HG03521 (cell line): ENCODE data around the gene LGR5.
A peak's percentile ranks its signal among the peaks of the same experiment; 100 is the strongest.

ENCODE experiments used
- ATAC-seq: cut with Tn5 transposase; IDR thresholded peaks from one replicate; pipeline ENCODE4 v1.9.1; 2021; ENCODE audit warnings: mild to moderate bottlenecking, moderate library complexity; ENCODE audit not compliant: unreplicated experiment

The LGR5 gene

DNA sequence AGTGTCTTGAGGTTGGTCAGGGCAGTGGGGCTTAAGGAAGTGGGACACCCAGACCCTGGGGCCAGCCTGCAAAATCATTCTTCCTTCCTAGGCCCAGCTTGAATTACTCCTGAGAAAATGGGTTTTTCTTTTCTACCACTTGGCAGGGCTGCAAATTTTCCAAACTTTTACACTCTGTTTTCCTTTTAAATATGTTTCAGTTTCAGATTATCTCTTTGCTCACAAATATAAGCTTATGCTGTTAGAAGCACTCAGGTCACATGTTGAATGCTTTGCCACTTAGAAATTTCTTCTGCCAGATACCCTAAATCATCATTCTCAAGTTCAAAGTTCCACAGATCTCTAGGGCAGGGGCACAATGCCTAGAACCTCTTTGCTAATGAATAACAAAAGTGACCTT is 2.9 kb upstream of the LGR5 start:
- ATAC-seq: no peak

DNA sequence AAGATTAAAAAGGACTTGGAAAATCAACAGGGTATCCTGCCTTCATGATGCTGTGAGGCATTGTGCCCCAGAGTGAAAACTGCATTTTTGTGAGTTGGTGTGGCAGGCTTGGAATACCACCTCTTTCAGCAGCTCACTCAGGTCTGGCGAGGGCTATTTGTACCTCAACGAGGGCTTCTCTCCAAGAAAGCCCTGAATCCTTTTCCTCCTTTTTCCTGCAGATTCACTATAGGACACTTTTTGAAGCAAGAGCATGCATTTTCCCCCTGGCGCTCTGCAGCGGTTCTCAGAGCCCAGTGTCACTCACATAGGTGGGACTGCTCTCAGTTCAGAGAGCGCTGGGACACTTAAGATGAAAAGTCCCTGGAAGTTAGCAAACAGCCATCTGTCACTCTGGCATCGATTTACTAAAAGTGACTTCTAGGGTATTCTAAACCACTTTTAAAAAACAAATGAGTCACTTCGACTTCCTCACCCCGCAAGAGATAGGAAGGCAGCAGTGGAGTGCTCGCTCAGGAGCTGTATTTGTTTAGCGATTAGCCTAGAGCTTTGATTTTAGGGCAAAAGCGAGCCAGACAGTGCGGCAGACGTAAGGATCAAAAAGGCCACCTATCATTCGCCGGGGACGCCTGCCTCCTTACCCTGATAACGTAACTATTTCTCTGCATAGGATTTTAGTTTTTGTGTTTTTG is 782 bp upstream of the LGR5 start:
- no peak for ATAC-seq

DNA sequence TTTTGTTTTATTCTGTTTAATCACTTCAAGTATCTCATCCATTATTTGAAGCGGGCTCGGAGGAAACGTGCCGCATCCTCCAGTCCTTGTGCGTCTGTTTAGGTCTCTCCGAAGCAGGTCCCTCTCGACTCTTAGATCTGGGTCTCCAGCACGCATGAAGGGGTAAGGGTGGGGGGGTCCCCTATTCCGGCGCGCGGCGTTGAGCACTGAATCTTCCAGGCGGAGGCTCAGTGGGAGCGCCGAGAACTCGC is 311 bp upstream of the LGR5 start:
- peak; percentile 12 for ATAC-seq

DNA sequence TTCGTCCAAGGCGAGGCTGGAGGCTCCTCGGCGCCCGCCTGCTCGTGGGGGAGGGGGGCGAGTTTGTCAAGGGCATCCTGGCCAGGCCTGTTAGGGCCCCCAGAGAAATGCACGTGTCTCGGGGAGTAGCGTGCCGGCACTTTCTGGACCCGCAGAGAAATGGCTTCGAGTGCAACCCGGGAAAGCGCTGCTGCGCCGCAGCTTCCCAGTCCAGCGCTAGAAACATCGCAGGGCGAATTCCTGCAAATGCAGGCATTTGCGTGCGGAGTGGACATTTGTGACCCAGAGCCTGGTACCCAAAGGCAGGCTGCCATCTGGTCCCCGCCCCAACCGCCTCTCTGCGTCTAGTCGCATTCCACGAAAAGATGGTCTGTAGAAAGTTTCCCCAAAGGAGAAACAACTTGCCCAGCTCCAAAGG is 756 bp downstream of the LGR5 start:
- ATAC-seq: no peak

DNA sequence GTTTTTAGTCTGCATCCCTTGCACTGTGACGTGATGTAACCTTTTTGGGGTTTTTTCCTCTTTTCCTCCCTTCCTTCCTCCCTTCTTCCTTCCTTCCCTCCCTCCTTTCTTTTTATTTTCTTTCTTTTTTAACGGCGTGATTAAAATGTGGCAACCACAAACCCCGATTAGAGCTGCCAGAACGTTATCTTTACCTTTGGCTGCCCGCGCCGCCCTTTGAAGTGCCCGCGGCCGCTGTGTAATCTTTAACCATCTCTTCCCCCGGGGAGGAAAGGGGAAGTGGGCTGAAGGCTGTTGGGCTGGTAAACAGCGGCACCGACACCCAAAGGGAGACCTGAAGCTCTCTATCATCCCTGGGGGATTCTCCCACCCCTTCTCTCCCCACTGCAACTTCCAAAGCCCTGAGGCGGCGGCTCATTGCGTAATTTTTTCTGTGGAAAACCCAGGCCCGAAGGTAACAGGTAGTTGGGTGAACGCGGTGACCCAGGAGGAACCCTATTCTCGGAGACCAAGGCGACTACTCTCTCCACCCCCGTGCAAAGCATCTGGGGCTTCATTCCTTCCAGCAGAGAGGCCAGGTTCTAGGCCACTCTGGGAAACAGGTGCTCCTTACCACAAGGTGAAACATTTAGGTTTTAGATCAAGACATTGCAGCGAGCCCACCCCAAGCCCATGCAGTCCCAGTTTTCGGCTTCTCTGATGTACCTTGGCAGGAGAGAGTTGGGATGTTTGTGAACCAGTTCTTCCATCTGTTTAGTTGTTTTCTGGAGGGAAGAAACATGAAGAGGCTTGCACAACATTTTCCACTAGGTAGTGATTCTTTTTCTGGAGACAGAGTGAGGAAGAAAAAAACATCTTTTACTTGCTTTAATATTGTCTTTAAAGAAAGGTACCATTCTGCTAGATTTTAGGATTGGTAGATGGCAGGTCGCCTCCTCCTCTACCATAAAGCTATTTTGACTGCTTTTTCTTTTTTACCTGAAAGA is 1.5 kb downstream of the LGR5 start:
- no peak for ATAC-seq

DNA sequence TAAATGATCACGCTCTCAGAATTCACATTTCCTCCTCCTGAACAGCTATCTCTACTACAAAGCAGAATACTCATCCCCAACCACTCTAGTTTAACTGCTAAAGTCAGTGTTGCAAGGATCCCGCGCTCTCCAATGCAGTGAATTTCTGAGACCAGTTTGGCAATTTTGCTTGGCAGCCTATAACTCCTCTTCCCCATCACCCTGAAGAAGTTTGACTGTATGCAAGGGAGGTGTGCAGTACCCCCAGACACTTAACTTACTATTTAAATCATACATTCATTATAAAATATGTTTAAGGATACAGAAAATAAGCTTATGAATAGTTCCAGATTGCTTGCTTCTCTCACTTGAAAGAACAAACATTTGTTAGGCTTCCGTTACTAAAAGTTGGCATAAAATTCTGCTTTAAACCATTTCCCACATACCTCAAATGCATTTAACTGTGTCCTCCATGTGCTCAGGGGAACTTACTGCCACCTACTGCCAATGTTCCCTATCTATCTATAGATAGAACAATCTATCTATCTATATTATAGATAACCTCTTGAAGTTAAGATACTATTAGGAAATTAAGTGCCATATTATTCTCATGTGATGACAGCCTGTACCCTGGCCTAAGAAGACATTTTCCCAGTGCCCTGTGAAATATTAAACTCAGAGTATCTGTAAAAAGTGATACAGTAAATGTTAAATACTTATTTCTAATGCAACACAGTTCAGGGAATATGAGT is 2.4 kb downstream of the LGR5 start:
- ATAC-seq: no peak

DNA sequence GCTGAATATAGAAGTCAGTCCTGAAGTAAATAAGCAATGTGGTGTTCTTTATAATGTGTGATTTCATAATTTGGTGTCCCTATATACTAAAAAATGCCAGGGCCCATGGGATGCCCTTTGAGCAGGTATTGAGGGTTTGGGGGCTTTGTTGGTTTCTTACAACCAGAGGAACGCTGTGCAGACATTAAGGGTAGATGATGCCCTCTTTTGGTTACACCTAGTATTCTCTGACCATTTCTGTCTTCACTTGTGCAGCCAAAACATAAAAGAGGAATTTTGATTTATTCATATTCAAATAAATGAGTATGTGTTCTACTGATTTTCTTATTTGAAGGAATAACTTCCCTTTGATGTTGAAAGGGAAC is 3.0 kb downstream of the LGR5 start:
- ATAC-seq: no peak

DNA sequence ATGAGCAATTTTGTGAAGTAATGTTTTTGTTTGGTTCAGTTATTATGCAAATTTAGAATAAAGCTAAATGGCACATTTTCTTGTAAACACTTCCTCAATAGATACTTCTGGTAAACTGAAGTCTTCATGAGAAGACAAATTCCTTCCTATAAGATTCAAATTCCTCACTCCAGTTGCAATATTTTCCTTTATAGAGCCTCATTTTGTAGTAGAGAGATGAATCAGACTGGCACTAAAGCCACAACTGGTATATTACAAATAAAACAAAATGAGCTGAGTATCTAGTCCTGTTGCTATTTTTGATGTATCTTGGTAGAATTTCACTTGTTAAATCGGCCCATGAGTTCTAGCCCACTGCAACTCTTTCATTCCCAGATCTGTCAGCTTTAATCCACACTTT is 5.5 kb downstream of the LGR5 start:
- ATAC-seq: no peak

DNA sequence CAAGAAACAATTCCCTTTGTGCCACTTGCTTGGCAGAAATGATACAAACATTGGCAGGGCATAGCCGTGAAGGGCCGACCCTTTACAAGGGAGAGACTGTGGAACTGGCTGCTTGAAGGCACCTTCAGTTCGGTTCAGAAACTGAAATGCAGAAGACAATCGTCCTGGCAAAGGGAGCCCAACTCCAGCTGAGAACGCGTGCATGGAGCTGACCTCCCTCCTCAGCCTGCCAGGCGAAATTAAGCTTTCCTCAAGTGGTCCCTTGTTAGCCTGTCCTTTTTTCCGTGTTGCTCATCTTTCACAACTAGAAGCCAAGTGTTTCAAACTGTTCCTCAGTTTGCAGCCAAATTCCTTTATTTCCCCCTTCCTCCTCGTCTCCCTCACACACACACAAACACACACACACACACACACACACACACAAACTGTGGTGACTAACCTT is 8.1 kb downstream of the LGR5 start:
- ATAC-seq: no peak

DNA sequence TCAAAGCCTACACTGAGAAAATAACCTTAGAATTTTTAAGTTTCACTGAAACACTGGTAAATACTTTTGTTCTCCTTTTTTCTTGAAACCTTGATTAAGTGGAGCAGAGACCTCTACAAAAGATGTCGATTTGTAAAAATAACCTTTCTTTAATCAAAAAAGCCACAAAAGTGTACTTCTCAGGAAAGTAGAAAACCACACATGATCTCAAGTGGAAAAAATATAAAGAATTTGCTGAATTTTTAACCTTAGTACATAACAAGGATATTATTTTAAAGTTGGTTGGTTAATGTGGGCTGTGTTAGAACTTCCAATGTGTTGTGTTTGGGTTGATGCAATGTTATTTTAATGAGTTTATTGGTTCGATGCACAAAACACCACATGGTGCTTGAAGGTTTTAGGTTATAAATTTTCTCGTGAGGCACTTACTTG is 8.6 kb downstream of the LGR5 start:
- ATAC-seq: no peak

DNA sequence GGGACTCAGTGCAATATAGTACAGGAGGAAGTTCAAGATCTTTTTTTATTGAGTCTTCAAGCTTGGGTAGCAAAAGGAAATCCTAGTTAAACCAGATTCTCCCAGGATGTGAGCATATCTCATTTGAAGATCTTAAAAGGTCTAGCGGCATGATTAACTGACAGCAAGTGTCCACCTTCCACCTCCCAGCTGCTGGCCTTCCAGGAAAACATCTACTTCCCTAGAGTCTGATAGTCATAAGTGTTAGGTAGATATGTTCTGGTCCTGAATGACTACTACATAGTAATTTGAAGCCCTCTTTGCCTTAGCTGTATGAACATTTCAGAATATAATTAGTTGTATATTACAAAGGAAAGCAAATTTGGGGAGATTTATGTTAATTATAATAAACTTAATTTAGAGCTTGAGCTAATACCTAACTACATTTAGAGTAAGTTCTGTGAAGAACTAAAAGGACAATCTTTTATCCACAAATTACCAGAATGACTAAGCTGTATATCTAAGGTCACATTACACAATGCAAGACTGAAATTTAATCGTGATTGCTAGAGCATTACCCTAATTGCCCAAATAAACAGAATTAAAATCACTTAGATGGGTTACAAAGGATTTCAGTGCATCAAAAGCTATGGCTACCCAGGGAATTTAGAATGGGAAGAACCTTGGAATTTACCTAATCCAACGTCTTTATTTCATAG is 9.9 kb downstream of the LGR5 start:
- no peak for ATAC-seq

DNA sequence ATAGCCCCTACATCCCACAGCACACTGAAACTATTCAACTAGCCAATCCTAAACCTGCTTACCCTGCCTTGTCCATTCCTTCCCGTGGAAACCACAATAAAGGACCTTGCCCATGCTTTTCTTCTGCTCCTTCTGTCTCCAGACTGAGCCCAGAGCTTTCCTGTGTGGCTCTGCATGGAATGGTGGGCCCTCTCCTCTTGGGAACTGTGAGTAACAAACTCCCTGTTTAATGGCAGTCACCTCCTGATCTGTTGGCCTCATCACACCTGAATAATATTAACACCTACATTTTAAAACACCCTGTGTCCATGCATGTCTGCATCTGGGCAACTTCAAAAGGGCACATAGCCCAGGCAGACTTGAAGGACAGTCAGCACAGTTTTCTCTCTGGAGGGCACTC is 12.4 kb downstream of the LGR5 start:
- ATAC-seq: no peak

DNA sequence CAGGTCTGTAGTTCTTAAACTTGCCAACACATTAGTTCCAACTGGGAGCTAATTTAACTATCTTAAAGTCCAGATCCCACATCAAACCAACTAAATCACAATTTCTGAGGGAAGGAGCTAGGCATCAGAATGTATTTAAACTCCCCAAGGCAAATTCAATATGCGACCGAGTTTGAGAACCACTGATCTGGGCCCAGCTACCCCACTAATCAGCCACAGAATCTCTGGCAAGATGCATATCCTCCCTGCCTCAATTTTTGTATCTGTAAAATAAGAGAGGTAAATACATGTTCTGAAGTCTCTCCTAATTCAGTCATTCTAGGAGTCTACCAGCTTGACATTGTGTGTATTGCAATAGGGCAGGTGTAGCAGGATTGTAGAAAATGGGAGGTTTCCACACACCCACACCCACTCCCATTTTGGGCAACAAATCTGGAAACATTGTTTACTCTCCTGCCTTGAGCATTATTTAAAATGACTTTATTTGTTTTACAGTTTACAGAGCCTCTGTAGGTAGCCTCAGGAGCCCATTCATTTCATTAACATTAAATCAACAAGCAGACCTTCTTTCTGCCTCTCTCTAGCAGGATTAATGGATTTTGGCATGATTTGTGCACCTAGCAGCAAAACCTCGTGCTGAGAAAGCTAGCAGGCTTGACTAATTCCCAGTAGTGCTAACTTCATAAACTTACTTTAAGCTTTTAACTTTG is 15.6 kb downstream of the LGR5 start:
- no peak for ATAC-seq

DNA sequence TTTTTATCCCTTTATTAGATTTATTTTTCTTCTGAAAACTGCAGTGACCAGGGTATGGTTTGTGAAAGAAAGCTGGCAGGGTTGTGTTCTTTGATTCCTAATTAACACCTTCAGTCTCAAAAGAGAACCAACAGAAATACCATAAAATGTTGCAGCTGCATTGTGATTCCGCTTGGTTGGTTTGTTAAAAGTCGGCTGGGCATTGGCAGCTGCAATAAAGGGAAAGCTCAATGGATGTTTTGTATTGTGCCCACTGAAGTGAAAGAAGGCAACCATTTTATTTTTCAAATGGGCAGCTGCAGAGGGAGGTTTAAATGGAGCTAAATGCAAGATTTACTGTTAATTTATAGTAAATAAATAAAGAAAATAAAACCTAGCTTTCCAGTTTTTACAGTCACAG is 16.7 kb downstream of the LGR5 start:
- ATAC-seq: no peak

DNA sequence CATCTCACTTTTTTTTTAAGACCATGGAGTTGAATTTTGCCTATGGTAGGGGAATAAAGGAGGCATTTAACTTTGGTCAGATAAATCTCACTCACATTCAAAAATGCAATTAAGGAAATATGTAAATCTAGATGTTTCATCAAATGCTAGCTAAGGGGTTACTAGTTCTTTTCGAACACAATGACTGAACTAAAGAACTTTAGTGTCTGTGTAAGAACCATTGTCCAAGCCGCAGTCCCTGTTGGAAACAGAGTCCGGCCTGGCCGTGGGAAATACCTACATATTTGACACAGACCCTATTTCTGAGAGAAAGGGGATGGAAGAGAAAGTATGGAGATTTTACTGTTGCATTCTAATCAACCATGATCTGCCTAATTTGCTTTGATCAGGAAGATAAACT is 17.4 kb downstream of the LGR5 start:
- ATAC-seq: no peak

DNA sequence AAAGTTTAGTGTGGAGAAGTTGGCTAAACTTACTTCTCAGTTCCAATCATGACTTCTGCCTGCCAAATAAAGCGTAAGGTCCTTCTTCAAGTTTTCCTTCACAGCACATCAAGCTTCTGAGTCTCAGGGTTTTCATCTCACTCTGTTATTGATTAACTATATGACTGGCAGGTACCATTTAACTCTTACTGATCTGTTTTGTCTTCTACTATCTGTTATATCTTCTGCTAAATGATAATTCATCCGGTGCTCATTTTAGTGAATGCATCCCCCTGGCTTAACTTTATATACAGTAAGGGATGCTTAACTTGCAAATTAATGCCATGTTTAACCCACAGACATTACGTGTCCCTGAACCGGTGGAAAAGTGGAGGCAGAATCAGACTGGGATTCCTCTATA is 20.7 kb downstream of the LGR5 start:
- ATAC-seq: no peak

DNA sequence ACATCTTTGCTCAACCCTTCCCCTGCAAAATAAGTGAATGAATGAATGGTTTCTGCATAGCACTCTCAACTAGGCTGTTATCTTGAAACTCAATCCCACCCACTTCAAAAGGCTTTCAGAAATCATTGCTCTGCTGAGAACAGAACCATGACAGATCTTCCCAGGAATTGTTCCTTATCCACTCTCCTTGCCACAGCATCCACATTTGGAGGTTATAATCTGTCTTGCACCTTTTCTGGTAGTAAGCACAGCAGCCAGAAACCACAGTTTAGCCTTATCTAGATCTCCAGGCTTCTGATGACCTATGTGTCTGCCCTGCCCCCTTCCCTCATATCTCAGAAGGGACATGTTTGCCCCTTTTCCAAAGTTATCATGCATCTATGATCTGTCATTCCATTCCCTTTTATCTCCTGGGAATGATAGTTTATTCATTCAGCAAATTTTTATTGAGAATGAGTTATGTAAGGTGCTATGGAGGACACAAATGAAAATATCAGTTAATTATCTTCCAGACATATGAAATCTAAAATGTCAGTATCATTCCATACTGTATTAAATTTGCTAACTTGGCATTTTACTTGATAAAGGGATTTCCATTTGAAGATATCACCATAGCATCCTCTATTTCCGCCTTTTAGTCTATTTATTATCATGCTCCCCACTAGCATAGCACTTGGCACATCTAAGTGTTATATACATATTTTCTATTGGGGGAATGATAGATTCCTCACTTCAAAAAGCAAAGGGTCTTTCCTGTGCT is 21.4 kb downstream of the LGR5 start:
- ATAC-seq: no peak

DNA sequence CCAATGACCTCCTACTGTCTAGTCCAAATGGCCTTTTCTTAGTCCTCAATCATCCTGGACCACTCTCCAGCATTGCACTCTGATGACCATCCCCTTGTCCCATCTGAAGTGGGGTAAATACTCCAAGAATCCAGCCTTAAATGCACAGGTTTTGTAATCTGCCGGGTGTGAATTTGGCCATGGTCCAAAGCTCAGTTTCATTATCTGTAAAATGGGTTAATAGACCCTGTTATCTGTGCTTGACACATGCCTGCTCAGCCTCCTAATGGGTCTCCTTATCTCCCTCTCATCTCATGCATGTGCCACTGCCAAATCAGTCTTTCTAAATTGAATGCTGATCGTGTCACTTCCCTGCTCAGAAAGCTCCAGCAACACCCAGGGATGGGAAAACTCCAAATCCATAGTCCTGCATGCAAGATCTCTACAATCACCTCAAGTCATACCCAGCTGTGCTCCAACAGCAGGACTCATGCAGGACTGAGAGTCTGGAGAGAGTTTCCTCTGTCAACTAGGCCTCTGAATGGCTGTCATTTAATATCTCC is 22.3 kb downstream of the LGR5 start:
- ATAC-seq: no peak

DNA sequence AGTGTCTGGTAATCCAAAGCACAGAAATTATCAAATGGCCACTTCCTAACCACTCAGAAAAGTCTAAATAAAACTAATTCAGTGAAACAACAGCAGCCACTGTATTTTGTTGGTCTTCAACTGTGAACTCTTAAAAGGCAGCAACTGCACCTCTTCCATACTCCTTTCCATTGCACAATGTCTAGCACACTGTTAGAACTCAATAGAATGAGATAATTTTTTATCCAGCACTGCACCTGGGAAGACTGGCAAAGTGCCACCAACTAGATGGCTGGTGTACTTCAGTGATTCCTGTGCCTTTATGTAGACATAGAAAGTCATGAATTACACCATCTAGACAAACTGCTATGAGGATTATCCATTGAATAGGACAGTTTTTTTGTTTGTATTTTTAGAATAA is 26.2 kb downstream of the LGR5 start:
- ATAC-seq: no peak
